GM12892 (cell line): ENCODE measurements around the gene PRKCQ.

Source experiments
- POLR2AphosphoS5 ChIP-seq: IDR thresholded peaks from 2 replicates; pipeline ENCODE4 v1.6.1; 2011; ENCODE audit warnings: low read depth, low read length, control low read depth
- TAF1 ChIP-seq: IDR thresholded peaks from 2 replicates; pipeline ENCODE4 v1.6.1; 2011; ENCODE audit warnings: low read depth, mild to moderate bottlenecking, control low read depth, low read length, borderline replicate concordance

DNA sequence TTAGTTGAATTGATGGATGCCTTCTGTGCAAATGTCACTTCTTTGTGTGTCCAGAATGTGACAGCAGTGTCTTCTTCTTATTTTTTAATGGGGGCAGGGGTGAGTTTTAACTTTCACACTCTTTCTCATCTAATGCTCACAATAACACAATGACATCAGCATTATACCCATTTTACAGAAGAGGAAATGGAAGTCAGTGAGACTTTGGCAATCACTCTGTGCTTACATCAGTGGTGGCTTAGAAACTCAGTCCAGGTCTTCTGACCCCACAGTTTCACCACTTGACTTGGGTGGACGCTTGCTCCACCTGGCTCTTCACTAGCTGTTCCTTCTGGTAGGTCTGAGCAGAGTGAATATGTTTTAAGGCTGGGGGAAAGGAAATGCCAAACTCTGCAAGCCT, 124.0 kb downstream of the PRKCQ start:
- TF ChIP-seq TAF1: no peak
- TF ChIP-seq POLR2AphosphoS5: no peak
